DMS153 (cell line): ENCODE results near the gene CCNT2.
"Not testable (repeated sequence)": the region's sequence is repeated elsewhere in the genome, so short reads cannot be mapped to it uniquely, and the experiment has no call there.

Source experiments
- DNase-seq: peaks from one replicate; lab custom pipeline; 2025; lab: John Stamatoyannopoulos, UW

The CCNT2 gene

GRCh38 chr2:134976074-134976702, 57.6 kb downstream of the CCNT2 start:
- DNase-seq, result no peak

GRCh38 chr2:134977104-134977503, 58.5 kb downstream of the CCNT2 start:
- not testable (repeated sequence) for DNase-seq

DNA sequence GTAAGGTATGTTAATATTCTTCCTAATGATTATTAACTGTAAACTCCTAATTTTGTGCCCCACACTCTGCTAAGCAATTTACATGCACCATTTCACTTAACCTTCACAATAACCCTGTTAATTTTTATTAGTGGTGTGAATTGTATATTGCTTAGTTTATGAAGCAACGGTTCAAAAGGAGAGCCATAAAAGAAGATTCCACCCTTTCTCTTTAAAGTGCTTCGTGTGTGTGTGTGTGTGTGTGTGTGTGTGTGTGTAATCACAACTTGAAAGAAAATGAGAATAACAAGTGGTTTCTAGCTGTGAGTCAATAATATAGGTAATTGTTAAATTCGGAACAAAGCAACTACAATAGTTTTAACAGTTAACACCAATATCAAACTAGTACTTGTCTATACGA, 60.6 kb downstream of the CCNT2 start:
- DNase-seq, result no peak

GRCh38 chr2:134980639-134981038, 62.0 kb downstream of the CCNT2 start:
- DNase-seq, result no peak

GRCh38 chr2:134982603-134983002, 64.0 kb downstream of the CCNT2 start:
- DNase-seq, result no peak

DNA sequence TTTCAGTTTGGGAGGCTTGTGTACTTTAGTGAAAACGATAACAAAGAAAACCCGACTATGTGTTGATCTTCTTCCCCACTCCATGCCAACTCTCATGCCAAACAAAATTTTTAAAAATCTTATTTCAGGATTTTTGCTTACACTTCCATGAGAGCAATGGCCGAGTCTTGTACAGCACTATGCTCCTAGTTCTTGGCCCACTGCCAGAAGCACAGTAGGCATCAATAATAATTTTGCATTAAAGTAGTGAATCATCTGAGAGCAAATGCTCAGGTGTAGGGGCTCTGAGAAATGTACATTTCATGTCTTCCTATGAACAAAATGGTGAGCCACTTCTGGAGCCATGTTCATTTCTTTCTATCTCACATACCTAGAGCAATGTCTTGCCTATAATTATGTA, 66.4 kb downstream of the CCNT2 start:
- no peak for DNase-seq

DNA sequence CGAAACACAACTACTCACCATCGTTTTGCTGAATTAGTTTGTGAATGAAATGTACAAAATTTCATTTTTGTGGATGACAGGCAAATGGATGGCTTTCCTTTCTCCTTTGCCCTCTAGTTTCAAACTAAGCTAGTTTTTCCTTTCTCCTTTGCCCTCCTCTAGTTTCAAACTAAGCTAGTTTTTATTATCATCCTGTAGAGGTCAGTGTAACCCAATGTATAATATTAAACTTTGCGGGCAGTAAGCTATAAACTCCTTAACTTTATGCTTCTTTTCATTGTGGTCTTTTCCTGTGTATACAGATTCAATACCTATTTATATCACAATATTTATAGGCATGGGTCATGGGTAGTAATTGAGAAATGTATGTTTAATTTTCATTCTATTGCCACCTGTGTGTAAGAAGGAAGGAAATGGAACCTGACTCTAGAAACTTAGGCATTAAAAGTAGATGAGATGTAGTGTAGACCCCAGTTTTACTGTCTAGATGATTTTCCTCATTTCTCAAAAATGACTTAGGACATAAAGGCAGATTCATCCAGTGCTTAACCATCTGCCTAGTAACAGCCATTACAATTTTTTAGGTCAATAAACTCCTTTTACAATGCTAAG, 70.5 kb downstream of the CCNT2 start:
- DNase-seq, result no peak

GRCh38 chr2:134999521-134999920, 80.9 kb downstream of the CCNT2 start:
- no peak for DNase-seq

DNA sequence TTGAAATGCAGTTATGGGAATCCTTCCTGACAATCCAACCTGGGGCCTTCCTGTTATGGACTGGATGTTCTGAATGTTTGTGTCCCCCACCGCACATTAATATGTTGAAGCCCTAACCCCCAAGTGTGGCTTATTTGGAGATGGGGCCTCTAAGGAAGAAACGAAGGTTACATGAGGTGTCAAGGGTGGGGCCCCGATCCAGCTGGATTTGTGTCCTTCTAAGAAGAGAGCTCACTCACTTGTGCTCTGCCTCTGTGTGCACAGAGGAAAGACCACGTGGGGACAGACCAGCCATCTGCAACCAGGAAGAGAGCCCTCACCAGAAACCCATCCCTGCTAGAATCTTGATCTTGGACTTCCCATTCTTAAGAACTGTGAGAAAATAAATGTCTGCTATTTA, 84.2 kb downstream of the CCNT2 start:
- DNase-seq, result no peak

DNA sequence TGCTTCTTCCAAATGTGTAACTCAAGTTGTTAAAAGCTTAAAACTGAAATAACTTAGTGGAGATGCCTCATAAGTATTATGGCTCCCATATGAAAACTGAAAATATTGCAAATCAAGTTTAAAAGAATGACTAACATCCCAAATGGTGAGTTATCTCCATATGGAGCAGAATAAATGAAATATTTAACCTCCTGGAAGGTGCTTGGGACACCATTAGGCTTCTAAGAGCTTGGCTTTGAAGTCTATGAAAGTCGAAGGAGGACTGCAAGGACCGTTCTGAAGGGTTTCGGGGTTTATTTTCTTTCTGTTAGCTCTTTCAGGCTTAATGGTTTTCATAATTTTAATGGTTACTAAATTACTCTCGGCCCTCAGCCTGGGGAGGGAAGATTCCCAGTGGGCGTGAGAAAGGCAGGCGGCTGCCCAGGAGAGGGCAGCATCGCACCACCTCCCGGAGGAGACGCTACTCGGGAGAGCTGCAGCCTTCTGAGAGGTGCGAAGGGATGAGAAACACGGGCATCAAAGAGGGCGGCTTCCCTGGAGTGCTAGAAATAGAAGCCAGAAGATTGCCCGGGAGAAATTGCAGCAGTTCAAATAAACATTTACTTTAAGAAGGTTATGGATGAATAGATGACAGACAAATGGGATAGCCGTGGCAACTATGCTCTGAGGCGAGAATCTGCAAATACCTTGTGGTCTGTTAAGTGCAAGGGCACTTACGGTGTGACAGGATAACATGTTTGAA, 85.6 kb downstream of the CCNT2 start:
- DNase-seq, result peak; percentile 32

- no peak for DNase-seq
Measured at GRCh38 chr2:135005753-135006152, 87.1 kb downstream of the CCNT2 start.
